Measurements from ENCODE around the gene GJC3.

Gene GJC3

DNA sequence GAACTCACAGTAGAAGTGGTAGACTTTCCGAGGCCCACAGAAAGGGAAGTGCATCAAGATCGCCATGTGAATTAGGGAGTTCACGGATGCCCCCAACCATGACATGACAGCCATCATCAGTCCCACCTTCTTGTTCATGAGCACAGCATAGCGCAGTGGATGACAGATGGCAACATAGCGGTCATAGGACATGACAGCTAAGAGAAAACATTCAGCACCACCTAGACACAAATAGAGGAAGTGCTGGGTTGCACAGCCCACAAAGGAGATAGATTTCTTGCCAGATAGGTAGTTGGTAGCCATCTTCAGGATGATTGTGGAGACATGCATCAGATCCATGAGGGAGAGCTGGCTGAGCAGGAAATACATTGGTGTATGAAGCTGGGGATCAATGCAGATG lies 52.9 kb downstream of the GJC3 start:
- DNase-seq (ENCODE audit: extremely low read depth in 1 of 2, low read depth in 1 of 2), result no peak

All from stimulated activated CD8-positive, alpha-beta memory T cell treated with anti-CD3 and anti-CD28 coated beads, Interleukin-7, amount 100 ng/mL, for 48 hours (primary cell).